ENCODE data around the gene MST1.

The MST1 gene

GRCh38 chr3:49642708-49643145 lies 46.5 kb downstream of the MST1 start:
- no peak overlapping the region for H3K4me3 ChIP-seq (ENCODE audit: low read length)
- no peak for TF ChIP-seq CTCF (conservative IDR thresholded peaks at IDR 0.05; ENCODE audit: low read length)
- DNase-seq (ENCODE audit: low read depth): no peak

GRCh38 chr3:49641921-49642707 lies 47.2 kb downstream of the MST1 start:
- no peak overlapping the region for H3K4me3 ChIP-seq (ENCODE audit: low read length)
- TF ChIP-seq CTCF (conservative IDR thresholded peaks at IDR 0.05; ENCODE audit: low read length): no peak
- DNase-seq (ENCODE audit: low read depth): no peak

GRCh38 chr3:49641292-49641691 lies 48.0 kb downstream of the MST1 start:
- TF ChIP-seq CTCF (conservative IDR thresholded peaks at IDR 0.05; ENCODE audit: low read length): no peak
- H3K4me3 ChIP-seq (ENCODE audit: low read length): no peak overlapping the region
- no peak for DNase-seq (ENCODE audit: low read depth)

GRCh38 chr3:49639551-49639950 lies 49.7 kb downstream of the MST1 start:
- TF ChIP-seq CTCF (conservative IDR thresholded peaks at IDR 0.05; ENCODE audit: low read length): no peak
- DNase-seq (ENCODE audit: low read depth): peak; percentile 13
- no peak overlapping the region for H3K4me3 ChIP-seq (ENCODE audit: low read length)

- peak; percentile 50 for DNase-seq (ENCODE audit: low read depth)
- no peak for TF ChIP-seq CTCF (conservative IDR thresholded peaks at IDR 0.05; ENCODE audit: low read length)
- no peak overlapping the region for H3K4me3 ChIP-seq (ENCODE audit: low read length)
These were observed 50.8 kb downstream of the MST1 start for GRCh38 chr3:49638445-49638844.

GRCh38 chr3:49636883-49637609 lies 52.2 kb downstream of the MST1 start:
- TF ChIP-seq CTCF (conservative IDR thresholded peaks at IDR 0.05; ENCODE audit: low read length): no peak
- H3K4me3 ChIP-seq (ENCODE audit: low read length): no peak overlapping the region
- no peak for DNase-seq (ENCODE audit: low read depth)

- DNase-seq (ENCODE audit: low read depth): no peak
- H3K4me3 ChIP-seq (ENCODE audit: low read length): no peak overlapping the region
- no peak for TF ChIP-seq CTCF (conservative IDR thresholded peaks at IDR 0.05; ENCODE audit: low read length)
These were observed 54.5 kb downstream of the MST1 start for GRCh38 chr3:49634736-49635135.

Data from AG10803 (cell line).